Stimulated activated CD4-positive, alpha-beta T cell treated with anti-CD3 and anti-CD28 coated beads, Interleukin-2, amount 100 ng/mL, for 4 hours (primary cell): ENCODE measurements around the gene SIK3.
"Not testable (repeated sequence)": the region's sequence is repeated elsewhere in the genome, so short reads cannot be mapped to it uniquely, and the experiment has no call there.

ENCODE experiments used
- DNase-seq: peaks from one replicate; pipeline ENCODE4 v3.0.0-alpha.2; 2020; ENCODE audit warnings: low read depth

The SIK3 gene

GRCh38 chr11:117045956-117046355 is 52.3 kb downstream of the SIK3 start:
- DNase-seq: no peak

- DNase-seq: no peak
Observed at GRCh38 chr11:117045196-117045595, 53.0 kb downstream of the SIK3 start.

GRCh38 chr11:117044287-117045035 is 53.8 kb downstream of the SIK3 start:
- no peak for DNase-seq

GRCh38 chr11:117042689-117043088 is 55.5 kb downstream of the SIK3 start:
- no peak for DNase-seq

GRCh38 chr11:117039900-117040299 is 58.3 kb downstream of the SIK3 start:
- no peak for DNase-seq

GRCh38 chr11:117039270-117039669 is 59.0 kb downstream of the SIK3 start:
- no peak for DNase-seq

GRCh38 chr11:117037975-117038350 is 60.3 kb downstream of the SIK3 start:
- no peak for DNase-seq

GRCh38 chr11:117037279-117037974 is 60.8 kb downstream of the SIK3 start:
- no peak for DNase-seq

GRCh38 chr11:117034901-117035300 is 63.3 kb downstream of the SIK3 start:
- DNase-seq: no peak

- no peak for DNase-seq
Observed at GRCh38 chr11:117026593-117027330, 71.5 kb downstream of the SIK3 start.

- not testable (repeated sequence) for DNase-seq
Observed at GRCh38 chr11:117023707-117024106, 74.5 kb downstream of the SIK3 start.

- no peak for DNase-seq
Observed at GRCh38 chr11:117023178-117023577, 75.0 kb downstream of the SIK3 start.

- no peak for DNase-seq
Observed at GRCh38 chr11:117022526-117022925, 75.7 kb downstream of the SIK3 start.

GRCh38 chr11:117020869-117021564 is 77.2 kb downstream of the SIK3 start:
- DNase-seq: no peak

- DNase-seq: no peak
Observed at GRCh38 chr11:117020287-117020686, 77.9 kb downstream of the SIK3 start.

GRCh38 chr11:117019871-117020270 is 78.4 kb downstream of the SIK3 start:
- DNase-seq: no peak

- no peak for DNase-seq
Observed at GRCh38 chr11:117017456-117017855, 80.8 kb downstream of the SIK3 start.

- no peak for DNase-seq
Observed at GRCh38 chr11:117016747-117017146, 81.5 kb downstream of the SIK3 start.

GRCh38 chr11:117016246-117016645 is 82.0 kb downstream of the SIK3 start:
- no peak for DNase-seq

GRCh38 chr11:117011541-117011898 is 86.7 kb downstream of the SIK3 start:
- no peak for DNase-seq

GRCh38 chr11:117010808-117011540 is 87.3 kb downstream of the SIK3 start:
- DNase-seq: no peak
